HG02885 (cell line): ENCODE data around the gene PRAMEF20.

Experiments used
- ATAC-seq: cut with Tn5 transposase; IDR thresholded peaks from one replicate; pipeline ENCODE4 v1.9.1; 2021; ENCODE audit warnings: mild to moderate bottlenecking; ENCODE audit not compliant: unreplicated experiment, poor library complexity

PRAMEF20 gene

GRCh38 chr1:13456904-13457532 is 46.8 kb downstream of the PRAMEF20 start:
- ATAC-seq: no peak

- no peak for ATAC-seq
These were observed 51.7 kb downstream of the PRAMEF20 start for GRCh38 chr1:13461977-13462376.

GRCh38 chr1:13462682-13463081 is 52.4 kb downstream of the PRAMEF20 start:
- ATAC-seq: no peak

GRCh38 chr1:13465515-13465914 is 55.3 kb downstream of the PRAMEF20 start:
- no peak for ATAC-seq

- ATAC-seq: no peak
These were observed 59.1 kb downstream of the PRAMEF20 start for GRCh38 chr1:13469343-13469742.
